ENCODE results near the gene ZNF132.
"Not testable (repeated sequence)": the region's sequence is repeated elsewhere in the genome, so short reads cannot be mapped to it uniquely, and the experiment has no call there.

ZNF132 gene

DNA sequence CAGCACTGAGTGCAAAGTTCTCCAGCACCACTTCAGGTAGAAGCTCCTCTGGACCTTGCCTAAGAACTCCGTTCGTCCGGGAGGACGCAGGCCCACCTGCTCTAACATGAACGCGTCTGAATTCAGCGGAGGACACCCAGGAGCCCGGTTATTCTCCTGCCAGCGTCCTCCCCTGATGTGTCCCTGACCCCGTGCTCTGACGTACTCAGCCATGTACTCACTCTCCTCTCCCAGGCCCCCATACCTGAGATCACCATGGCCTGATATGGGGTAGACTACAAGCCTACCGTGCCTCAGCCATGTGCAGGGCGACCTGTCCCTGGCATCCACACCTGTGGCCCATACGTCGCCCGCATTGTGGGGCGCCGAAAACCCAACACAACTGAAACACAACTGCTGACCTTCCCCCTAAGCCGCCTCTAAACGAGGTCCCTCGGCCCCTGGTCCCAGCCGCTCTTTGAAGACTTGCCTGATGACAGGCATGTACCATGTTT is 32.2 kb downstream of the ZNF132 start:
- no peak for DNase-seq (ENCODE audit: low read depth in 2 of 2)

DNA sequence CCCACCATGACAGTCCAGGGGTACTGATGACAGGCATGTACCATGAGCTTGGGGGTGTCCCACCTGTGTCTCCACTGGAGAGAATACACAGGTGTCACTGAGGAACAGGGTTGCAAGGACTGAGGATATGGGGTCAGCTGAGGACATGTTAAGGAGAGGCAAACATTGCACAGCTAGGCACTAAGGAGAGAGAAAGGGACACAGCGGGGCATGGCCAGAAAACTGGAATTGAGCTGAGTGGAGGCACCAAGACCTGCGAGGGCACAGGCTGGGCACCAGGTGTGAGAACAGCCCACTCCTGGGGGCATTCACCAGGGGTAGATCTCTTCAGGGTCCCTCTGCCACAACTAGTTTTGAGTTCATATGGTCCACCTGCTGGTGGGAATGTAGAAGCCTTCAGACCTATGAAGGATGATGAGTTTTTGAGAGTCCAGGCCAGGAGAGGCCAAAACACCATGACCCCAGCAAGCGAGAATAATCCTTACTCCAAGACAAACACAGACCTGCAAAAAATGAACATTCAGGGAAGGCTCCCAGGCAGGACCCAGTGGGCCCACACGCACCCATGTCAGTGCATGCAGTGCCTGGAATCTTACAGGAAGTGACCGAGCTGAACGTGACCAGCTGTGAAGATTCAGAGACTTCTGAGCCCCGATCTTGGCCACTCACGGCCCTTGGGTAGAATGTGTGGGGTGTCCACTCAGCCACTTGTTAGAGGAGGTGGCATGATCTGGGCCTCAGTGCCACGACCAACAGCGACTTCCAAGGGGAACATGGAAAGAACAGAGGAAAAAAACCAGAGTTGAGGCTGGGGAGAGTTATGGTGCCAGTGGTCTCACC is 32.9 kb downstream of the ZNF132 start:
- DNase-seq (ENCODE audit: low read depth in 2 of 2), result no peak

GRCh38 chr19:58403920-58404478 is 36.0 kb downstream of the ZNF132 start:
- DNase-seq (ENCODE audit: low read depth in 2 of 2), result not testable (repeated sequence)

DNA sequence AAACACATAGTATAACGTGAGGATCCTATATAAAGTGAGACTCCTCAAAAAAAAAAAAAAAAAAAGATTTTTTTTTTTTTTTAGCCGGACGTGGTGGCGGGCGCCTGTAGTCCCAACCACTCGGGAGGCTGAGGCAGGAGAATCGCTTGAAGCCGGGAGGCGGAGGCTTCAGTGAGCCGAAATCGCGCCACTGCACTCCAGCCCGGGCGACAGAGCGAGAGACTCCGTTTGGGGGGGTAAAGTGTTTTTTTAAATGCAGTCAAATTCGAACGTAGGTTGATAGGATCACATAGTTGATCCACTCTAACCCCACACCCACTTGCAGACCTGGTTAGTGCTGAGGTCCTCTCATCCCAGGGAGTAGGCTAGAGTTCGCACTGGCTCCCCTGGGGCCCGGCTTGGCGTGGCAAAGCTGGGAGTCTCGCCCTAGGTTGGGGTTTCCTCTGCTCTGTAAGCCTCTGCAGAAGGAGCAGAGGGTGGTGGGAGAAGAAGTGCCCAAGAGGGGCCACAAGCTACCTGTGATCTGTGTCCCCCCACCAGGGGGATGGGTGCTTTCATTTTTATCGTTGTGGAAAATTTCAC is 38.0 kb downstream of the ZNF132 start:
- no peak for DNase-seq (ENCODE audit: low read depth in 2 of 2)

DNA sequence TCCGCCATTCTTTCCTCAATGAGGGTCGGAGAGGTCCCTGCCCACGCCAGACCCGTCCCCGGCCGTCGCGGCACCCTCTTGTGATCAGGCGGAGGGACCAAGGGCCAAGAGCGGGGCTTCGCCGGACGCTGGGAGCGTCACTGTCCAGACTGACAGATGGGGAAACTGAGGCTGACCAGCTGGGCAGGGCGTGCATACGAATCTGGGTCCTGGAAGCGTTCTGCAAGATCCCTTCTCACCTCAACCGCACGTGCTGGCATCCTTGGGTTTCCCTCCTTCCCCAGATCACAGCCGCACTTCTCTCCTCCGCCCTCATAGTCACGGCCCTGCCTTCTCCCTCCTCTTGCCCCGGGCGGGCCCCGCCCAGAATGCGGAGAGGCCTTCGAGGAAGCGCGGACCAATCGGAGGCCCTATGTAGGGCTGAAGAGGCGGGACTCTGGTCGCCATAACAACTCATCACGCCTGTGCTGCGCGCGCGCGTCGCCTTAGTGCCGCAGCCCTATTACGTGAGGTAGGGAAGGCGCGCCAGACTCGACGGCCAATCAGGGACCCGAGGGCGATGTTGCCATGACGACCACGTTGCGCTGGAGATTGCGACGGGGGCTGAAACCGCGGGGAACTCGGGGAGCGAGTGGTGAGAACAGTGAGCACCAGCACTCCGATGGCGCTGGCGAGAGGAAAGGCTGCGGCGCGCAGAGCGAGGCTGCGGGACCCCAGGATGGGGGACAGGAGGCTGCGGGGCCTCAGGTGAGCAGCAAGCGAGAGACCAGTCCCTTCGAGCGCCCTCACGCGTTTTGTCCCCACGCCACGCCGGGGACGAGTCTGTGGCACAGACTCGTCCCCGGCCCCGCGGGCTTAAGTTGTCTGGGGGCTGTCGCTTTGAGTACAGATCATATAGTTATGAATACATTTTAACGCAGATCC is 38.8 kb downstream of the ZNF132 start:
- peak; percentile 98 to 99 for DNase-seq (ENCODE audit: low read depth in 2 of 2)

- DNase-seq (ENCODE audit: low read depth in 2 of 2), result no peak
These were observed 39.5 kb downstream of the ZNF132 start for GRCh38 chr19:58400316-58400915.

- no peak for DNase-seq (ENCODE audit: low read depth in 2 of 2)
These were observed 40.0 kb downstream of the ZNF132 start for GRCh38 chr19:58399903-58400302.

DNA sequence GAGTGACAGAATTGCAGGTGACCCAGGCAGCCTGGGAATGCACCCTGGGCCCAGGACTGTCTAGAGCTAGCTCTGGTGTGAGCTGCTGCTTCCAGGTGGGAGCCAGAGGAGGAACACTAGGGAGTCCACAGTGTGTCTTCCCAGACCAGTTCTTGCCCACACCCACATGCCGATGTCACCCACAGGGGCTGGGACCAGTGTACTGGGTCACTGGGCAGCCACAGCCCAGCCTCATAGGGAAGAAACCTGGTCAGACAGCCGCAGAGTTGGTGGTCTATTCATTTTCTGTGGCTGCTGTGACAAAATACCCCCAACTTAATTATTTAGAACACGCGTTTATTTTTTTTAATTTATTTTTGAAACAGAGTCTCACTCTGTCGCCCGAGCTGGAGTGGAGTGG is 41.4 kb downstream of the ZNF132 start:
- no peak for DNase-seq (ENCODE audit: low read depth in 2 of 2)

DNA sequence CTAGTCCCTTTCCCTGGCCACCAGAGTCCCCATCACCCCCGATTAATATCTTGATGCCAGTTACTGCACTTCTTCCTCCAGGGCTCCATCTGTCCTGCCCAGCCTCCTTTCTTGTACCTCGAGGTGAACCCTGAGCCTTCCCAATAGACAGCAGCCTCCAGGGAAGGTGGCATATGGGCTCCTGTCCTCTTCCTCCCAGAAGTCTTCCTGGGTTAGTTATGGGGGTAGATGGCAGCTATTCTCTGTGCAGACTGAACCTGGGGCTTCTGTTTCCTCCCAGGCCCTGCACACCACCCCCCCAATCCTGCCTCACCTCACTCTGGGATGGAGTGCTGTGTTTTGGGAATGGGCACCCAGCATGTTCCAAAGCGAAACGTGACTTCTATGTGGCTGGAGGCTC is 41.9 kb downstream of the ZNF132 start:
- DNase-seq (ENCODE audit: low read depth in 2 of 2), result no peak

- DNase-seq (ENCODE audit: low read depth in 2 of 2), result no peak
These were observed 42.4 kb downstream of the ZNF132 start for GRCh38 chr19:58397533-58398037.

DNA sequence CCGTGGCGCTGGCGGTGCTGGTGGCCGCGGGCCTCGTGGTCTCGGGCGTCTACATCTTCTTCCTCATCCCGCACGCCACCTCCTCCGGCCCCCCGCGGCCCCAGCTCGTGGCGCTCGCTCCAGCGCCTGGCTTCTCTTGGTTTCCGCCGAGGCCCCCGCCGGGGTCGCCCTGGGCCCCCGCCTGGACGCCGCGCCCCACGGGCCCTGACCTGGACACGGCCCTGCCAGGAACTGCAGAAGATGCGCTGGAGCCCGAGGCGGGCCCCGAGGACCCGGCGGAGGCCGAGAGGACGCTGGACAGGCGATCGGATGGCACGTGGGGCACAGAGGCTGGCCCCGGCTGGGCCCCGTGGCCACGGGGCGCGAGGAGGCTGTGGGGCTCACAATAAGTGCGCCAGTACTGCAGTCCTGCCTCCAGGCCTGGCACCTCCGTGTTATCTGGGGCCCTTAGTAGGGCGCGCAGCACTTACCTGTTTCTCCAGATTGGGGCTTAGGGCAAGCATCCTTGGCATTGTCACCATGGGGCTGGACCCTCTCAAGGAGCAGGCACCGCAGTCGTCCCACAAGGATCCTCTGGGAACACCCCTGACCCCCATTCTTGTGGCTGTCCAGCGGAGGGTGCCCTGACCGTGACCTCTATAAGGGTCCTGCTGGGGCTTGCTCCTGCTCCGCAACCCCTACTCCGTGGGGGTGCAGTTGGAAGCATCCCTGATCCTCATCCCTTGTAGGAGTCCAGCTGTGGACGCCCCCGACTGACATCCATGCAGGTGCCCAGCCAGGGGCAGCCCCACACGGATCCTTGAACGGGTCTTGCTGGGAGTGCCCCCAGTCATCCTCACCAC is 43.0 kb downstream of the ZNF132 start:
- no peak for DNase-seq (ENCODE audit: low read depth in 2 of 2)

DNA sequence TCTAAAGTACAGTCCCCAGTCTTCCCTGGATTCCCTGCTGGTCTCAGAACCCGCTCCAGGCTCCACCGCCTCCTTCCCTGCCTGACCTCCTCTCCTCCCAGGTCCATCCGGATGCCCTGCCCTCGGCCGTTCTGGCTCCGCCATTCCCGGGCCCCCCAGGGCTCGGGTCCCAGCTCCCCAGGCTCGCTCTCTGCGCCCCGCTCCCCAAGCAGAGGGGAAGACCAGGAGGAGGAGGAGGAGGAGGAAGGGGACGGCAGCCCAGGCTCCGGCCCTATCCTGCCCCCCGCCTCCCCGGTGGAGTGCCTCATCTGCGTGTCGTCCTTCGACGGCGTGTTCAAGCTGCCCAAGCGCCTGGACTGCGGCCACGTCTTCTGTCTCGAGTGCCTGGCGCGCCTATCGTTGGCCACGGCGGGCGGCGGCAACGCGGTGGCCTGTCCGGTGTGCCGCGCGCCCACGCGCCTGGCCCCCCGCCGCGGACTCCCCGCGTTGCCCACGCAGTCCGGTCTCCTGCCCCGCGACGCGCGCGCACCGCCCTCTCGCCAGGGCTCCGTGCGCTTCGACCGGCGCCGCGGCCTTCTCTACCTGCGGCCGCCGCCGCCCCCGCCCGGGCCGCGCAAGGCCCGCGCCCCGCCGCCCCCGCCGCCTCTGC is 43.9 kb downstream of the ZNF132 start:
- DNase-seq (ENCODE audit: low read depth in 2 of 2), result no peak

DNA sequence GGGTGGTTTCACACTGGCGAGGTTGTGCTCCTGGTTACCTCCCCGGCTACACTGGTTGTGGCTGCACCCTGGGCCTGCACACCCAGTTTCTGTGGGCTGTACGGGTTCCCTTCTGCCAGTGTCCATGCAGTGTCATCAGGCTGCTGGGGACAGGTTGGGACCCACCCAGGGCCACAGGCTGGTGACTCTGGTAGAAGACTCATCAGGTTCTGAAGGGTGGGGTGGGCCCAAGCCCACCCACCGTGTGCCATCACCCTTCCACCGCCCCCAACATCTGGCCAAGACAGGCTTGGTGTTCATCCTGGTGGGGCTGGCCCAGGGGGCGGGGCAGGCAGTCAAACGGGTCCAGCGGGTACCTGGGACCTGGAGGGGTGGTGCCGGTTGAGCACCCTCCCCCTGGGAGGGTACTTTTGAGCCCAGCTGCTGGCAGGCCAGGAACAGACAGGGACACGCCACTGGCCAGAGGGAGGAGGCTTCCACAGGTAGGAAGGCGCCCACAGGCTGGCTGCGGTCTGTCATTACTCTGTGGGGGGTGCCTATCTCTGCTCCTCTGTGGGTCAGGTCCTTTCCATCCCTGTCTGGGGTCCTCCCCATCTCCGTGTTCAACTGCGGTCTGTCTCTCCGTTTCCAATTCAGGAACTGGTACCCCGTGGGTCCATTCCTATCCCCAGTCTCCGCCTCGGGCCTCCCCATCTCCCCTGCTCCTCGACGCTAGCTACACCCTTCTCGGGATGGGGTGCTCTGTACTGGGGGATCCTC is 44.6 kb downstream of the ZNF132 start, which contains the start of gene RNF225:
Gene RNF225 (plus strand): TSS at position 437 of the 759 bp plus-strand sequence. CDS start 434 bp downstream, outside the sequence.
- no peak for DNase-seq (ENCODE audit: low read depth in 2 of 2)

- no peak for DNase-seq (ENCODE audit: low read depth in 2 of 2)
These were observed 45.1 kb downstream of the ZNF132 start for GRCh38 chr19:58394821-58395219.

DNA sequence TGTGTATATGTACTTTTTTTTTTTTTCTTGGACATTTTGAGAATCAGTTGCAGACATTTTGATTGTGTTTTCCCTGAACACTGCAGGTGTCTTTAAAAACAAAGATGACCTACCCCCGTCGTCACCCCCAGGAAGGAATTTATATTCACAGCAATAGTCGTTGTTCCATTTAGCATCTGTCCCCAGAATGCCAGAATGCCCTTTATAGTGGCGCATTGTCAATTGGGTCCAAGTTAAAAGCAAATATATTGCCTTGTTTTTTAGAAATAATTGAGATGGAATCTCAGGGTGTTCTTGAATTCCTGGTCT is 46.3 kb downstream of the ZNF132 start:
- DNase-seq (ENCODE audit: low read depth in 2 of 2), result no peak

- DNase-seq (ENCODE audit: low read depth in 2 of 2), result no peak
These were observed 46.8 kb downstream of the ZNF132 start for GRCh38 chr19:58392945-58393724.

DNA sequence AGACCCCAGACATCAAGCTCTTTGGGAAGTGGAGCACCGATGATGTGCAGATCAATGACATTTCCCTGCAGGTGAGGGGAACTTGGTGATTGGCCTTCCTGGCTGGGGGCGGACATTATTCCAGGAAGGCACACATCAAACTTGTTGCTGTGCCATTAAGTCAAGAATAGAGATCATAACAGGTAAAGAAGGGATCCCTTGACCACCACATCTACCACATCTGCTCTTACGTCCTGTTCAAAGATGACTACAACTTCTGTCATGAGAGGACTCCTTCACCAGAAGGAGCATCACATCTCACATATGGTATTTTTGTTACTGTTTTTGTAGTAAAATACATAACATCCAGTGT is 51.8 kb downstream of the ZNF132 start:
- no peak for DNase-seq (ENCODE audit: low read depth in 2 of 2)
